Activated CD4-positive, alpha-beta T cell treated with anti-CD3 and anti-CD28 coated beads, Interleukin-2, amount 10 ng/mL, durations not matched to agents 7 days and 5 days (primary cell): ENCODE measurements around the gene KCNK10. TPM values are rescaled to one million over a fixed set of nuclear protein-coding genes. Genes with fewer than 3 reads are reported as not detected.

ENCODE experiments used
- CTCF ChIA-PET: fragments of 350-600 bp; sonication (Branson Sonifier 250); formaldehyde crosslinking; loops from one replicate; lab custom pipeline; 2021; ENCODE audit warnings: antibody characterized with exemption; lab: Charles Lee
- POLR2A ChIA-PET: fragments of 350-600 bp; sonication (Branson Sonifier 250); formaldehyde crosslinking; loops from one replicate; lab custom pipeline; 2021; ENCODE audit warnings: antibody characterized with exemption; lab: Charles Lee
- DNase-seq: peaks from one replicate; pipeline ENCODE4 v3.0.0-alpha.2; 2020
- H3K27ac Mint-ChIP-seq: one replicate; pipeline ENCODE4 v1.8.0; 2021; ENCODE audit warnings: mild to moderate bottlenecking, moderate library complexity, mixed read lengths
- H3K27me3 Mint-ChIP-seq: one replicate; pipeline ENCODE4 v1.8.0; 2021; ENCODE audit warnings: mixed read lengths
- H3K36me3 Mint-ChIP-seq: one replicate; pipeline ENCODE4 v1.8.0; 2021; ENCODE audit warnings: low read depth, mixed read lengths
- H3K4me1 Mint-ChIP-seq: one replicate; pipeline ENCODE4 v1.8.0; 2021; ENCODE audit warnings: mixed read lengths
- H3K4me3 Mint-ChIP-seq: one replicate; pipeline ENCODE4 v1.8.0; 2021; ENCODE audit warnings: mild to moderate bottlenecking, moderate library complexity, mixed read lengths
- H3K9me3 Mint-ChIP-seq: one replicate; pipeline ENCODE4 v1.8.0; 2021; ENCODE audit warnings: mixed read lengths
- total RNA-seq, 2 experiments: library from RNA; stranded (reverse); gene quantifications; one replicate each; pipeline ENCODE4 v1.2.3, GENCODE V29; 2021

Gene KCNK10
- total RNA-seq, 2 experiments from 2014 or later: not detected

DNA sequence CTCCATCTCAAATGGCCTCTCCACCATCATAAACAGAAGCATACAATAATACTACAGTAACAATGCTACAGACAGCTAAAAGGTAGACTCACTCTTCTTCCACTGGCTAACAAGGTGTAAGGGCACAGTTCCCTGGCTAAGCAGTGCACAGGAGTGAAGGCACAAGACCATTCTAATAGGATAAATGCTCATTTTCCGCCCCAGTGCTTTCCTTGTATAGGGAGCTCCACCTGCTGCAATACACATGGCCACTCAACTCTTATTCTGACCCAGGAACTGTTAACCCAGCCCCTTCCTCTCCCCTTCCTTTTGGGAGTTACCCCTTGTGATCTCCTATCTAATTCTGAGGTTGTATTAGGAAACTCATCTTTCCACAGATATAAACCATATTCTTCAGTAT, 124.6 kb downstream of the KCNK10 start:
- DNase-seq: no peak
- Mint-ChIP-seq H3K9me3 (no peaks in the 10 kb centered on the region), H3K4me1 (no peaks in the 10 kb centered on the region), H3K27ac (no peak overlapping the region), H3K27me3 (peaks cover 30% of the 10 kb centered on the region), H3K4me3 (no peak overlapping the region), H3K36me3 (no peaks in the 10 kb centered on the region)
- ChIA-PET CTCF (no interaction called here), POLR2A (no interaction called here)

DNA sequence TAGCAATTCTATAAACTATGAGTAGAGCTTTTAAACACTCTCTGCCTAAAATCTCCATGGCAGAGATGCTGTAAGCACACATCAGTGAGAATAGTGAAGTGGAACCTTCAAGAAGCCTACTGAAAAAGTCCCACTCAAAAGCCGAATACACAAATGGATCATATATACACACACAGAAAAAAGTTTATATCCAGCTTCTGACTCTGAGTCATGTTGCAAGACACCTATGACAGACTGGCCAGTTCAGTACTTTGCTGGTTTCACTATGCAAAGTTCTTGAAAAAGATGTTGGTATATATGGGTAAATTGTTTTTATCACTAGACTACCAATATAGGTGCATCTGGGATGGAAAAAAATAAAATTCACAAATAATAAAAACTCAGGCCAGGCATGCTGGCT, 126.1 kb downstream of the KCNK10 start:
- POLR2A ChIA-PET: no interaction called here
- H3K27ac Mint-ChIP-seq: no peak overlapping the region
- no peaks in the 10 kb centered on the region for H3K36me3 Mint-ChIP-seq
- H3K4me3 Mint-ChIP-seq: no peak overlapping the region
- no peaks in the 10 kb centered on the region for H3K4me1 Mint-ChIP-seq
- peaks cover 31% of the 10 kb centered on the region for H3K27me3 Mint-ChIP-seq
- H3K9me3 Mint-ChIP-seq: no peaks in the 10 kb centered on the region
- CTCF ChIA-PET: no interaction called here
- no peak for DNase-seq

DNA sequence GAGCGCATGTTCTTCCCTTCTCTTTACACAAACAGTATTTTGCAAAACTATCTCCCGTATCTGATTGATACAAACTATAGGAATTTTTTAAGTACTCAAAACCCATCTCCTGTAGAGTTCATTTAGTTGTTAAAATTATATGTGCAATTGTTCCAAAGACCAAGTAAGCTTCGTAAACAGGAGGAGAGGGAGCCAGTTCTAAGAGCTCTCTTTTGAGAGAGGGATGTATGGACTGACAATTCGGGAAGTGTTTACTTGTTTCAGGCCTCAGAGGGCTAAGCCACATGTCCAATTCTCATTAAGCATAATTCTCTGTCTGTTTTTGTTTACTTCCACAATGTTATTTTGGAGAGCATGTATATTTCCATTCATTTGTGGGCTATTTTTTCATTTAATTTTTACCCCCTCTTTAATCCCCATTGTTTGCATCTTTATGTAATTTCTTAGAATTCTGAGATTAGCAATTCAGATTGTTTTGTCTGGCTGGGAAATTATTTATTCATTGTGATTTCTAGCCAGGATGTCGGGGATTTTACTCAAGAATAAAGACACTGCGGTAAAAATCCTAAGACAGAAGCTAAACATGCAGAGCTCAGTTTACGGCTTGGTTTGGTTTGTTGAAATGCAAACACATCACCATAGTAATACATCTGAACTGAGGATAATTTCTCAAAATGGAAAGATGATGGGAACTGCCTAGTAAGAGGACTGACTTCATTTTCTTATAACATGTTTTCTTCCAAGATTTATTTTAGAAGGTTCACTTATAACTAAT, 126.8 kb downstream of the KCNK10 start:
- Mint-ChIP-seq H3K36me3 (no peaks in the 10 kb centered on the region), H3K27ac (no peak overlapping the region), H3K9me3 (no peaks in the 10 kb centered on the region), H3K4me3 (no peak overlapping the region), H3K27me3 (peaks cover 31% of the 10 kb centered on the region), H3K4me1 (no peaks in the 10 kb centered on the region)
- DNase-seq: no peak
- CTCF ChIA-PET: interaction anchor here (0.6 to 1.4 kb wide), 3 partner anchors 17 to 154 kb away, joined by 3 to 5 read pairs (median 5); no protein-coding TSS in a partner anchor
- POLR2A ChIA-PET: no interaction called here

DNA sequence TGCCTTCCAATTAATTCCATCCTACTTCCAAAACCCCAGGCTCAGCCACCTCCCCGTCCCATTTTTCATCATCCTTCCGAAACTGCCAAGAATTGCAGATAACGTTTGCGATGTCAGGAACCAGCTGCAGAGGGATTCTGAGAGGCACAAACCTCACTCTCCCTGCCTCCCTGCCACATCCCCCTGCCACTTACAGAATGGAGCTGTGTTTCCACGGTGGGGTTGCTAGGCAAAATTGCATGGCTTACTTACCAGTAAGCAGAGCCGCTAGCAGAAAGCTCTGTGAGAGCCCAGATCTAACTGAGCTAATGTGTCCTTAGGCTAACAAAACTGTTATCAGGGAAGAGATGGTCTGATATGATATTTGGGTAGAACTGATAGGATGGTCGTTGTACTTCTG, 127.4 kb downstream of the KCNK10 start:
- Mint-ChIP-seq H3K4me3 (no peak overlapping the region), H3K36me3 (no peaks in the 10 kb centered on the region), H3K27ac (no peak overlapping the region), H3K27me3 (peaks cover 30% of the 10 kb centered on the region), H3K9me3 (no peaks in the 10 kb centered on the region), H3K4me1 (no peaks in the 10 kb centered on the region)
- CTCF ChIA-PET: interaction anchor here (0.6 to 1.4 kb wide), 3 partner anchors 17 to 155 kb away, joined by 3 to 5 read pairs (median 5); no protein-coding TSS in a partner anchor
- POLR2A ChIA-PET: no interaction called here
- DNase-seq: no peak

DNA sequence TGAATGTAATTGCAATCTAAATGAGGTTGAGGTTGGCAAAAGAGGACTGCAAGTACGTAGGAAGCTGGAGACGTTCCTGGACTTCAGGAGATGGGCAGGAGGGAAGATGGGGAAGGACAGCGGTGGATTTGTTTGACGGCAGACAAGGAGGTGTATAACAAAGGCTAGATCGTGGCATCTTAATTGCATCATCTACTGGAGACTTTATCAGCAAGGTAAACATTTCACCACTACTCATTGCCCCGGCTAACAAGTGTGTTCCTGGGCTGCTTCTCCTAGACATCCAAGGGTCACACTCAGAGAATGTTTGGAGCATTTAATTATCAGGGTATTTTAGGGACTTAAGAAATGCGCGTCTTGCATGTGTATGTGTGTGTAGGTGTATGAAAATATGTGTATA, 128.5 kb downstream of the KCNK10 start:
- Mint-ChIP-seq H3K4me3 (no peak overlapping the region), H3K4me1 (no peaks in the 10 kb centered on the region), H3K9me3 (no peaks in the 10 kb centered on the region), H3K36me3 (no peaks in the 10 kb centered on the region), H3K27ac (no peak overlapping the region), H3K27me3 (peaks cover 29% of the 10 kb centered on the region)
- CTCF ChIA-PET: no interaction called here
- DNase-seq: no peak
- POLR2A ChIA-PET: no interaction called here

DNA sequence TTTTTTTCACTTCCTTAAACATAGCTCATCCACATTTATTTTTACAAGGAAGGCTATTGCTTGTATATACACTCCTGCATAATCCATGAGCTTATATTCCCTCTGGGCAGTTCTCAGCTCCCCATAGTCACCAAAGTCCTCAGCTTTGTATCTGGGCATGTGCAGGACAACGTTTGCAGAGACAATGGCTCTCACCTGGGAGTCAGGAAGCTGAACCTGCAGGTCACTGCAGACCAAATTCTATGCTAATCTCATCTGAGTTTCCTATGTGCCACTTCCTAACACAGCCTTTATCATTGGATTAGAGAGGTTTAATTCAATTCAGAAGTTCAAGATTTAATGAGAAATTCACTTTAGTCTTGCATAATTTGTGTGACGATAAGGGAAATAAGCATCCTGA, 131.5 kb downstream of the KCNK10 start:
- H3K4me3 Mint-ChIP-seq: no peak overlapping the region
- peaks cover 25% of the 10 kb centered on the region for H3K27me3 Mint-ChIP-seq
- ChIA-PET CTCF (interaction anchor here (1.0 kb wide), 1 partner anchor 11 kb away, joined by 3 read pairs; no protein-coding TSS in a partner anchor), POLR2A (no interaction called here)
- no peaks in the 10 kb centered on the region for H3K36me3 Mint-ChIP-seq
- H3K4me1 Mint-ChIP-seq: peaks cover 4% of the 10 kb centered on the region
- H3K9me3 Mint-ChIP-seq: no peaks in the 10 kb centered on the region
- H3K27ac Mint-ChIP-seq: no peak overlapping the region
- no peak for DNase-seq

DNA sequence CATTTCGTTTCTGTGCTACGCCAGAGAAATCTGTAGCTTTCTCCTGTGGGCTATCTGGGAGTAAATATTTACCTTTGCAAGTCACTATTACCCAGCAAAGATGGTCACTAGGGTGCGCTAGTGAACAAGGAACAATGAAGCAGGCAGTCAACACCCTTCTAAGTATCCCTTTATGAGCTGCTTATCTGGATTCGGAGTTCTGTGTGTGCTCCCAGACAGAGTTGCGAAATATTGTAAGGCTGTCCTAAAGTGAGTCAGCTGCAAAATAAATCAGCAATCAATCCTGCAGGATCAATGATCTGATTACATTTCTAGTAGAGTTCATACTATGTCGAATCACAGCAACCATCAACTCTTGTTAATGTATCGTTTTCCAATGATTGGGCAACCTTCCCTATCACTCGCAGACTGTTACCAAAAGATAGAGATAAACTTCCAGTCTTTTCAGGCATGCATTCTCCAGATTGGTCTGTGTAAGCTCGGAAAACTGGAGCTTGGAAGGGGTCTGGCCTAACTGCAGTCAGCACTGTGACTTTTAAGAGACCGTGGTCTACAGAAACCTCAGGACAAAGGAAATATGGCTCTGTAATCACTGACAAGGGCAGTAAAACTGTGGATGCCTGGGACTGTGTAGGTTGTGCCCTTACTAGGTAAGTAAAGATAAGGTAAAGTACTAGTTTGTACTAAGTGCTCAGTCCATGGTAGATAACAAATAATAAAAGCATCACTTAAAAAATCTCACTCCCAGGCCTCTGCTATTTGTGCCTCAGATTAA, 133.5 kb downstream of the KCNK10 start:
- peak; percentile 73 for DNase-seq
- ChIA-PET CTCF (interaction anchor here (0.9 to 1.9 kb wide), 7 partner anchors 13 to 283 kb away, joined by 3 to 8 read pairs (median 4); no protein-coding TSS in a partner anchor), POLR2A (no interaction called here)
- H3K9me3 Mint-ChIP-seq: no peaks in the 10 kb centered on the region
- no peak overlapping the region for H3K27ac Mint-ChIP-seq
- peaks cover 4% of the 10 kb centered on the region for H3K4me1 Mint-ChIP-seq
- no peak overlapping the region for H3K4me3 Mint-ChIP-seq
- H3K27me3 Mint-ChIP-seq: peaks cover 9% of the 10 kb centered on the region
- no peaks in the 10 kb centered on the region for H3K36me3 Mint-ChIP-seq

DNA sequence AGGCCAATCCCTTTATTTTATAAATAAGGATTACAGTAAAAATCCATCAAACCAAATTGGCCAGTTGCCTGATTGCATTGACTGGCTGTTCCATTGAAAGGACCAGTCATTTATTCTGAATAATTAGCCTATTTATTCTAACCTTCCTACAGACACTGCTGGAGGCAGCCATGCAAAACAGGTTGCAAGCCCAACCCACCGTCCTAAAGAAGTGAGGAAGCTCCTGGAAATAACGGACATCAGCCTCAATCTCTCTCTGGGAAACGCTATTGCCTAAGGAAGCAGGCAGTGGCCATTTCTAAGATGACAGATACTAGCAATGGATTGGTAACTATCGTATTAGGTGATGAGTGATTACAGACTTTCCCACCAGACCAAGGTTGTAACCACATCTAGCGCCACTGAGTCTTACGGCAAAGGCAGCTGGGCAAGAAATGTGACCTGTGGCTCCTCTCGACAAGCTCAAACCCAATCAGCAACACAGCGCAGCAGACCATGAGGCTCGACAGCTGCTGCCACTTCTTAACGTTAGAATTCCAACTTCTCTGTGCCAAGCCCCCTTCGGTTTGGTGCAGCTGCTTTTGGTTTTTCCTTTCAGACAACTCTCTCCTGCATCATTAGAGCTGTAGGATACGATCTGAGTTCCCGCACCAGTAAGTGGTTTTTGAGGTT, 134.2 kb downstream of the KCNK10 start:
- no peak for DNase-seq
- Mint-ChIP-seq H3K4me3 (no peak overlapping the region), H3K36me3 (no peaks in the 10 kb centered on the region), H3K27ac (no peak overlapping the region), H3K4me1 (peaks cover 4% of the 10 kb centered on the region), H3K27me3 (peaks cover 4% of the 10 kb centered on the region), H3K9me3 (no peaks in the 10 kb centered on the region)
- ChIA-PET POLR2A (no interaction called here), CTCF (interaction anchor here (0.9 to 1.9 kb wide), 6 partner anchors 14 to 282 kb away, joined by 3 to 8 read pairs (median 4); no protein-coding TSS in a partner anchor)

DNA sequence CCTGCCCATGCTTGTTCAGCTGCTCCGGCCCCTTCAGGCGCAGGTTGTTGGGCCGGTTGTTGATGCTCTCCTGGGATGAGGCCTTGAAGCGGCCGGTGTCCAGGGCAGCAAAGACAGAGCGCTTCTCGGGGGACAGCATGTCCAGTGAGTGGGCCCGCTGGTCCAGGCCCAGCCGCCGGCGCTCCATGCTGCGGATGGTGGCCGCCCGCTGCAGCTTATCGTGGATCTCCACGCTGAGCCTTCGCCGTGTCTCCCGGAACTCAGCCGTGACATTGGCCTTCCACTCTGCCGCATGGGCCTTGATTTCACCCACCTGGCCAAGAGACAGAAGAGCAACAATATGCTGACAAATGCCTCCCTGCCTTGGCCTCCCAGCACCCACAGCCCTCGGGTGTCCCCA, 137.2 kb downstream of the KCNK10 start:
- ChIA-PET CTCF (no interaction called here), POLR2A (no interaction called here)
- Mint-ChIP-seq H3K27me3 (no peaks in the 10 kb centered on the region), H3K4me3 (no peak overlapping the region), H3K27ac (no peak overlapping the region), H3K36me3 (no peaks in the 10 kb centered on the region), H3K4me1 (peaks cover 10% of the 10 kb centered on the region), H3K9me3 (no peaks in the 10 kb centered on the region)
- DNase-seq: no peak

DNA sequence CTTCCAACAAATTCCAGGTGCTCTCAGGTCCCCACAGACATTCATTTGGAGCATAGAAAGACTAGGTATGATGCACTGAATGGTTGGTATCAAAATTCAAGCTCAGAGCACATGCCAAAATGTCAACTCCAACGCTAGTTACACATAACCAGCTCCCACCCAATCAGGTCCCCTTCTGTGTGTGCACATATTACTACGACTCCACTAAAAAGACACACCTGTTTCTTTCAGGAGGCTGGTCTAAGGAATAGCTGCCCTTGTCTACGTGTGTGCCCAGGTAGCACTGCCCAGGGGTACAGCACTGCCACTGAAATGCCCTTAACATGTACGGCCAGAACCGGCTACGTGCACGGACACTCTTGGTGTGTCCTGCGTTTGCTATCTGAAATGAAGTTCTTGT, 138.1 kb downstream of the KCNK10 start:
- no peak overlapping the region for H3K27ac Mint-ChIP-seq
- POLR2A ChIA-PET: no interaction called here
- no peak for DNase-seq

DNA sequence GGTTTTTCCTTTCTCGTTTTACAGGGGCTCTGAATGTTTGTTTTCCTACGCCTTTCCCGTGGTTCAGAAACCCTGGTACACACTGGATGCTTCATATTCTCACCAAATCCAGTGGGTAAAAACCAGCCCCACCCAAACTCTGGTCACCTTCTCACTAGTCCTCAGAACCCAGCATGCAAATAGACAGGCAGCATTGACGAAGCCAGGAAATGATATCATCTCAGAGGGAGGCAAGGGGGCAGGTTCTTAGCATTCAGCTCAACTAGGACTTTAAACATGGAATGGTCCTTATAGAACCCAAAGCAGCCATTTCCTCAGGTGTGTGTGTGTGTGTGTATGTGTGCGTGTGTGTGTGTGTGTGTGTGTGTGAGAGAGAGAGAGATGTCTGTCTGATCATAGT, 142.0 kb downstream of the KCNK10 start:
- H3K4me1 Mint-ChIP-seq: peaks cover 12% of the 10 kb centered on the region
- ChIA-PET POLR2A (no interaction called here), CTCF (interaction anchor here (0.9 to 1.1 kb wide), 2 partner anchors 11 to 15 kb away, joined by 3 read pairs; no protein-coding TSS in a partner anchor)
- H3K9me3 Mint-ChIP-seq: no peaks in the 10 kb centered on the region
- H3K27me3 Mint-ChIP-seq: no peaks in the 10 kb centered on the region
- no peak overlapping the region for H3K4me3 Mint-ChIP-seq
- H3K27ac Mint-ChIP-seq: no peak overlapping the region
- no peaks in the 10 kb centered on the region for H3K36me3 Mint-ChIP-seq
- no peak for DNase-seq

More for the DNA sequence above, 138.1 kb downstream of the KCNK10 start:
- Mint-ChIP-seq H3K4me1 (peaks cover 14% of the 10 kb centered on the region), H3K9me3 (no peaks in the 10 kb centered on the region), H3K36me3 (no peaks in the 10 kb centered on the region), H3K4me3 (no peak overlapping the region), H3K27me3 (no peaks in the 10 kb centered on the region)
- CTCF ChIA-PET: no interaction called here

DNA sequence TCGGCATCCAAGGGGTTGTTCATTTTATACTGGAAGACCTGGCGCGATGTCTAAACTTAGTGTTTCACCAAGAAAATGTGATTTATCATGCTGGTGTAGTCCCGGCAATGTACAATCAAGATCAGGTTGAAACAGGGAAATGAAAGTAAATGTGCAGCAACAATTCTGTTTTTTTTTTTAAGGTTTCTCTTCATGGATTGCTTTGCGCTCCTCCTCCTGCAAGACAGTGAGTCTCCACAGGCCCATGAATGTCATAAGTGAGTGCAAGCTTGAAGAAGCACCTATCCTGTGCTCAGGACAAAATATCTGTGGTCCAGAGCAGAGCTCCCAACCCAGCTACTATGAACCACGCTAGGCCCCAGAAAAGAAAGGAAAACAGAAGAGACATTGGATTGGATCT, 143.4 kb downstream of the KCNK10 start:
- Mint-ChIP-seq H3K36me3 (no peaks in the 10 kb centered on the region), H3K27ac (no peak overlapping the region), H3K4me1 (peaks cover 12% of the 10 kb centered on the region), H3K27me3 (no peaks in the 10 kb centered on the region), H3K9me3 (no peaks in the 10 kb centered on the region), H3K4me3 (no peak overlapping the region)
- ChIA-PET CTCF (no interaction called here), POLR2A (no interaction called here)
- no peak for DNase-seq
